GM18907 (cell line): ENCODE results near the gene BAIAP3.

Source experiments
- ATAC-seq: cut with Tn5 transposase; IDR thresholded peaks from one replicate; pipeline ENCODE4 v1.9.1; 2021; ENCODE audit warnings: mild to moderate bottlenecking, moderate library complexity; ENCODE audit not compliant: unreplicated experiment

The BAIAP3 gene

DNA sequence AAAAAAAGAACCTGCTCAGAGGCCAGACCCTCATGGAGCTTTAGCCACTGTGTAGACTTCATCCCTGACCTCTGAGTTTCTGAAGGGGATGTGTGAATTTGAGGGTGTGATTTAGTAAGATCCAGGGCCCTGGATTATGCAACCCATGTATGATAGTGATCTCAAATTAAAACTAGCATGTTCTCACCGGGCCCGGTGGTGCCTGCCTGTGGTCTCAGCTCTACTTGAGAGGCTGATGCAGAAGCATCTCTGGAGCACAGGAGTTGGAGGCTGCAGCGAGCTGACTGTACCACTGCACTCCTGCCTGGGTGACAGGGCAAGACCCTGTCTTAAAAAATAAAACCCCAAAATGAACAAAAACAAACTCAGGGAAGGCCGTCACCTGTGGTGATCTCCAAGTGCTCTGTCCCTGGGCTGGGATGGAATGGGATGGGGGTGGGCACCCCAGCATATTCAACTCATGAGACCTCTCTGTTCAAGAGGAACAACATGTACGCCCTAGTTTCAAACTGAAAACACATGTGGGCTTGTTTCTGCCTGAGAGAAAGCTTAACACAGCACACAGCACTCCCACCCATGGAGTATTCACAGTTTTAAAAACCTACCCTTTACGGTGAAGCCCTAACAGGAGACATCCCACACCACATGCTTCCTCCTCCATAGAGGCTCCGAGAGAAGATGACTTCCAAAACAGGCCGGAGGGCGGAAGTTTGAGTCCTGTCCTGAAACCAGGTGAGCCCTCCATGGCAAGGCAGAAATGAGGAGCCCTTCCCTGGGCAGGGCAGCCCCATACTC is 48.4 kb downstream of the BAIAP3 start:
- ATAC-seq = no peak

DNA sequence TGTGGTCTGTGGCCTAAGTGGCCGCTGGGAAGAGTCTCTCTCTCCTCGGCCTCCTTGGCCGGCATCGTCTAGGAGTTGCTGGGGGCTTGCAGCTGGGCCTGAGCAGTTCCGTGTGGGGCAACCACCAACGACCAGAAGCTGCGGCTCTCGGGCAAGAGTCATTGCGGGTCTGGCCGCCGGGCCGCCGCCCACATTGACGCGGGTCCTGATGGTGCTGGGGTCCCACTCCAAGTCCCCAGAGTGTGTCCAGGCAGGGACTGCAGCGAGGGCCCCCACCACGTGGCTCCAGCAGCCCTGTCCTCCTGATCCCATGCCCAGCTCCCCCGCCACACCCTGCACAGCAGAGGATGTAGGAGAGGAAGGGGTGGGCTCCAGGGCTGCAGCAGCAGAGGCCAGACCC is 50.1 kb downstream of the BAIAP3 start:
- no peak for ATAC-seq

DNA sequence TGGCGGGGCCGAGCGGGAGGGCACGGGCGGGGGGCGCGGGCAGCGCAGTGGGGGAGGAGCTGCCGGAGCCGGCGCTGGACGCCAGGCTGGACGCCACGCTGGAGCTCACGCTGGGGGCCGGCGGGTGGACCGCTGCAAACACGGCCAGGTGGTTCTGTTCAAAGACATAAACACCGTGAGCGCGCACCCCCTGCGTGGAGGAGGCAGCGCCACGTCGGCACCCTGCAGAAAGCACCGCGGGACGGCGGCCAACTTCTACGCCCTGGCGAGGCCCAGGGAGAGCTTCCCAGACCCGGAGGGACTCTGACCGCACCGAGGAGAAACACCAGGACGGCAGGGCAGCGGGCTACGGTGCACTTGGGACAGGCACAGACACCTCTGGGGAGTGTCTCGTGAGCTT is 51.8 kb downstream of the BAIAP3 start:
- ATAC-seq = no peak

DNA sequence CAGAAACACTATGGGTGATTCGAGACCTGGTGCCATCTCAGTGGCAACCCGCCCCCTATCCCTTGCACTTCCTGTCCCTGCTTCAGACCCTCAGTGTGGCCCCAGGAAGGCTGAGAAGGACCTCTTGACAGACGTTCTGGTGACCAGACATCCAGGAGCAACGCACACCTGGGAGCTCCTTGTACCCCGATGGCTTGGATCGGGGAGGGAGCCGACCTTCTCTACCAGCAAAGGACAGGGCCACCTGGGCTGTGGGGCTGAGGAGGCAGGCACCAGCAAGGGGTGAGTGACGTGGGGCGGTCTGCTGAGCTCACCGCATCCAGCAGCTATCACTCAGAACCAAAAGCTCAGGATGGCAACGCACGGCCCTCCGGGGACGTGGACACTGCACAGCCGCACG is 53.9 kb downstream of the BAIAP3 start:
- ATAC-seq = no peak

DNA sequence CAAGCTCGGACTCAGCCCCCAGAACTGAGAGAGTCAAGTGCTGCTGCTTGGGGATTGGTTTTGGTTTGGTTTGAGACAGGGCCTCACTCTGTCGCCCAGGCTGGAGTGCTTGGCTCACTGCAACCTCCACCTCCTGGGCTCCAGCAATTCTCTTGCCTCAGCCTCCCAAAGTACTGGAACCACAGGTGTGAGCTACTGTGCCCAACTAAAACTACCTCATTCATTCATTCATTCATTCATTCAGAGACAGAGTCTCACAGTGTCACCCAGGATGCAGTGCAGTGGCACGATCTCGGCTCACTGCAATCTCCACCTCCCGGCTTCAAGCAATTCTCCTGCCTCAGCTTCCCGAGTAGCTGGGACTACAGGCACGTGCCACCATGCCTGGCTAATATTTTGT is 56.3 kb downstream of the BAIAP3 start:
- no peak for ATAC-seq

DNA sequence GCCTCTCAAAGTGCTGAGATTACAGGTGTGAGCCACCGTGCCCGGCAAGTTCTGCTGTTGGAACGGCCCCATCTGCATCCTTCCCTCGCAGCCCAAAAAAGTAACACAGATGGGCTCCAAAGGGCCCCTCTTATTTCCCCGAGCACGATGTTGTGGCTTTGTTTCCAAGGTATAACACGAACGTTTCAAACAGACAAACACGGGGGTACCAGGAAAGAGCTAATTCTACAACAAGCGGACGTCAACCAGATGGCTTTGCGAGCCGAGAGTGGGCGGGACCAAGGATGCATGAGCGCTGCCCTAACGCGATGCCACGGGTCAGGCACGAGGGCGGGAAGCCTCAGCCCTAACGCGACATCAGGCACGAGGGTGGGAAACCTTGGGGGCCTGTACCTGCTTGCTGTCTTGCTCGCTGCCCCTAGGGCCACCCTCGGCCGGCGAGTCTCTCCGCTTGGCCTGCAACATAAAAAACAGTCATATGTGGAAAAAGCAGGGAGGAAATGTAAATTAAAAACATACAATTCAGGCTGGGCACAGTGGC is 56.9 kb downstream of the BAIAP3 start:
- no peak for ATAC-seq

DNA sequence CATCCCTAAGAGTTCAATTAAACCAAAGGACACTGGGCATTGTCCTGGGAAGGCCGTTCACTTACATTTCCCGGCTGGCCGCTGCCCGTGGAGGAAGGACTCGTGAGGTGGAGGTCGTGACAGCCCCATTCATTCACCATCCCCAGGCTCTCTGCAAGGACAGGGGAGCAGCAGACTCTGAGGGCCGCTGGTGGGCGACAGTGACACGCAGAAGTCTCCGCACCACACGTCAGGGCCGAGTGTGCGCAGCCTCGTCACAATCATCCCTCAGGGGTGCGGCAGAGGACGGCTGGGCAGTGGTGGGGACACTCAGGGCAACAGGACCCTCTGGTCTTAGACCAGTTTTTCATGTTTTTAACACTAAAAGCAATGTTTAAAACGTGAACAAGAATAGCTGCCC is 59.4 kb downstream of the BAIAP3 start:
- ATAC-seq = no peak

DNA sequence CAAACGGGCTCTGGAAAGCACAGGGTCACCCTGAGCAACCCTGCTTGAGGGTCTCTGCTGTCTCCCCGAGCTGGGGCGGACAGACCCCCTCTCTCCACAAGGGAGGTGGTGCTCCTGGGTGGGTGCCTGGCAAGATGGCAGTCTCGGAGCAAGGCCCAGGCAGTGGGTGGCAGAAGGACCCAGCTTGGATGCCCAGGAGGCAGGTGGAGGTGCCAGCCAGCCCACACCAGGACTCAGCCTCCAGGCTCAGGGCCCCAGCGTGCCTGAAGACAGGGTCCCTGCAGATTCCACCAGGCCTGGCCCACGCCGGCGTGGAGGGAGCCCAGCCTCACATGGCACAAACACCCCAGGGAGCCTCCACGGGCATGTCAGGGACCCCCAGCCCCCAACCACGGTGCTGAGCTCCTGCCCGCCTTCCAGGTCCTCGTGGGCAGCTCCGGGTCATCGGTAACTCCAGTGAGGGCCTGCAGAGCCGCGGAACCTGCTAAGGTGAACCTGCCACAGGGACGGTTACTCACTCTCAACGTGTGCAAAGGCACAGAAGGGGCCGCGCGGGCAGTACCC is 60.2 kb downstream of the BAIAP3 start:
- no peak for ATAC-seq

DNA sequence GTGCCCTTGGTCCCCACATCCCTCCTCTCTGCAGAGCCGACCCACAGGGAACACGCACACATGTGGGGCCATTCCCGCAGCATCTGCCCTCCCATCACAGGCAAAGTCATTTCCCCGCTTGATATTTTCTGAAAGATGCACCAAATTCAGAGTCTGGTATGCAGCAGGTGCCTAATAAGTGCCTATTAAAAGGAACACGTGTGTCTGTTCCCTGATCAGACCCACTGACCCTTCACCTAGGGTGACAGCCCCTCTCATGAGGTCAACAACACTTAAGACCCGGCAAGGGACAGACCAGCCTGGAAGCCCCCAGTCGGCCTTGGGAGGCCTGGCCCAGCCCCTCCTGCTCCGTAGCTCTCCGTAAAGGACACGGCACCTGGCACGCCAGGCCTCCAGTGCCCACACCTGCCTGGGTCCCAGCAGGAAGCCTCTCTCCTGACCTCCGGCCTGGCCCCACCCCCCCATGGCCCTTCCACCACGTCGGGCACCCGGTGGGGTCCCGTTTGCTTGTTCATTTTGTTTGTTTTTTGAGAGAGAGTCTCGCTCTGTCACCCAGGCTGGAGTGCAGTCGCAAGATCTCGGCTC is 61.0 kb downstream of the BAIAP3 start:
- no peak for ATAC-seq

DNA sequence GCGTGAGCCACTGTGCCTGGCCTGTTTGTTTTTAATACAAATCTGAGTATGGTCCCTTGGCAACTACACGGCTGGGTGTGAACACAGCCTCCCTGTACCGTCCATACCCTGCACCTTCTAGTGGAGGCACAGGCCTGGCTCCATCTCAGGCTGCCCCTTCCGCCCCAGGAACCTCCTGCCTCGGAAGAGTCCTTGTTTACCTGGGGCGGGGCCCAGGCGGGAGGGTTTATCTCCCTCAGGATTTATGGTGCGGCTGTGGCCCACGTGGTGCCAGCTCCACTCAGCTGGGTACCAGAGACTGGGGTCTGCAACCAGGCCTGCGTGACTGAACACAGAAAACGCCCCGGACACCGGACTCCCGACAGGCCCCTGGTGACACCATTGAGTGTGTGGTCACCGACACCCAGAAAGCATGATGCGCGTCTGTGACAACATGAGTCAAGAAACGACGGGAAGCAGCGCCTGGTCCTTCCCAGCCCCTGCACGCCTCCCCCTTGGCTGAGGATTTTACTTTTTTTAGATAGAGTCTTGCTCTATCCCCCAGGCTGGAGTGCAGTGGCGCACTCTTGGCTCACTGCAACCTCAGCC is 62.1 kb downstream of the BAIAP3 start:
- no peak for ATAC-seq

DNA sequence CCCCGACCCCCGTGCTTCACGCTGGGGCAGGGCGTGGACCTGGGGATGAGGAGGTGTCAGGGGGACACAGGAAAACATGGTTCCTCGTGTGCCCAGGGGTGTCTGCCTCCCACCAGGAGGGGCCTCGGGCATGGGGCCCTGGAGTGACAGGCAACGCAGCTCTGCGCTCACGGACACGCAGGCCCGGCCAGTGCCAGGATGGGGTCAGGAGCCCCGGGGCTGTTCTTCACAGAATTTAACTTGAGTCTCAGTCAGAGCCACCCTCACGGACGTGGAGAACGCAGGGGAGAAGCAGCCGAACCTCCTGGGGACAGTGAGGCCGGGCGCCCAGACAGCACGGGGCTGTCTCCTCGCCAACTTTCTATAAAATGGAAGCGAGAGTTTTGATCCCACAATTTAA is 64.3 kb downstream of the BAIAP3 start:
- ATAC-seq = no peak

DNA sequence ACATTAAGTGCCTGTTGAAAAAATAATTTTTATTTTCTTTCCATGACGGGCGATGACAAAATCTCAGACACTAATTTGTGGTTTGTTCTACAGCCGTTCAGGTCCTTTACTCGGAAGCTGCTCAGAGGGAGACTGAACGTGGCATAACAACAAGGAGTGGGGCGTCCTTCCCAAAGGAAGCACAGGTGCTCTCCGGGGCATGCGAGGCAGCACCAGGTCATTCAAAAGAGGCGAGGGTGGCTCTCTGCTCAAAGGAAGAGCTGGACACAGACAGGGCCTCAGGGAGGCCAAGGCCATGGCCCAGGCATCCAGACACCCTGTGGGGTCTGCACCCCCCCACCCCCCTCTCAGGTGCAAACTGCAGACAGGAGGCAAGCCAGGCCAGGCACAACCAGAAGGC is 64.9 kb downstream of the BAIAP3 start:
- ATAC-seq = no peak
